Measurements from ENCODE around the gene FAP. TPM values are rescaled to one million over a fixed set of nuclear protein-coding genes. Genes with fewer than 3 reads are reported as not detected.

Gene FAP
- total RNA-seq, 1 experiment from 2014 or later = not detected

- H3K27me3 ChIP-seq (ENCODE audit: low read length) = no peaks in the 10 kb centered on the region
- no peak overlapping the region for H2AFZ ChIP-seq (ENCODE audit: low read length)
- DNase-seq = no peak
- no peak overlapping the region for H3K4me2 ChIP-seq (ENCODE audit: low read length)
- H3K9me3 ChIP-seq (ENCODE audit: low read length) = no peaks in the 10 kb centered on the region
- TF ChIP-seq EZH2phosphoT487 (IDR thresholded peaks at IDR 0.05; ENCODE audit: borderline replicate concordance, low read length) (no peak), CTCF (conservative IDR thresholded peaks at IDR 0.05; ENCODE audit: low read depth, low read length) (no peak), EZH2 (IDR thresholded peaks at IDR 0.05; ENCODE audit: low read length, unreplicated experiment) (no peak)
- BruUV-seq (replicated peaks) = no TSS peak
- H4K20me1 ChIP-seq (ENCODE audit: low read length) = no peaks in the 10 kb centered on the region
- no peak for ATAC-seq
- no peaks in the 10 kb centered on the region for H3K9me2 ChIP-seq (replicated peaks; ENCODE audit: low read length)
- H3F3A ChIP-seq (ENCODE audit: low read length, unreplicated experiment) = no peaks in the 10 kb centered on the region
- CTCF ChIA-PET = no interaction called here
- POLR2A ChIA-PET (ENCODE audit: unreplicated experiment) = no interaction called here
- peaks cover 13% of the 10 kb centered on the region for H3K4me1 ChIP-seq (ENCODE audit: insufficient read depth, low read length)
- no peak overlapping the region for H3K4me3 ChIP-seq (ENCODE audit: low read length)
- intact Hi-C loops (cut with micrococcal nuclease) = no loop called here
- H3K36me3 ChIP-seq (ENCODE audit: low read depth, low read length) = no peaks in the 10 kb centered on the region
- H3K27ac ChIP-seq (ENCODE audit: low read length) = no peak overlapping the region
- no peaks in the 10 kb centered on the region for H3K79me2 ChIP-seq (ENCODE audit: low read length)
- no peak overlapping the region for H3K9ac ChIP-seq (ENCODE audit: low read length)
These were observed 93.3 kb downstream of the FAP start for GRCh38 chr2:162149940-162150339.

- Histone ChIP-seq H3K4me2 (ENCODE audit: low read length) (no peak overlapping the region), H3K79me2 (ENCODE audit: low read length) (no peaks in the 10 kb centered on the region), H4K20me1 (ENCODE audit: low read length) (no peaks in the 10 kb centered on the region), H3K36me3 (ENCODE audit: low read depth, low read length) (no peaks in the 10 kb centered on the region), H3K27me3 (ENCODE audit: low read length) (no peaks in the 10 kb centered on the region), H2AFZ (ENCODE audit: low read length) (no peak overlapping the region), H3K9ac (ENCODE audit: low read length) (no peak overlapping the region), H3K27ac (ENCODE audit: low read length) (no peak overlapping the region), H3K9me2 (replicated peaks; ENCODE audit: low read length) (no peaks in the 10 kb centered on the region), H3F3A (ENCODE audit: low read length, unreplicated experiment) (no peaks in the 10 kb centered on the region), H3K9me3 (ENCODE audit: low read length) (no peaks in the 10 kb centered on the region), H3K4me1 (ENCODE audit: insufficient read depth, low read length) (peaks cover 13% of the 10 kb centered on the region), H3K4me3 (ENCODE audit: low read length) (no peak overlapping the region)
- TF ChIP-seq EZH2phosphoT487 (IDR thresholded peaks at IDR 0.05; ENCODE audit: borderline replicate concordance, low read length) (no peak), CTCF (conservative IDR thresholded peaks at IDR 0.05; ENCODE audit: low read depth, low read length) (no peak), EZH2 (IDR thresholded peaks at IDR 0.05; ENCODE audit: low read length, unreplicated experiment) (no peak)
- DNase-seq (no peak), ATAC-seq (no peak)
- POLR2A ChIA-PET (ENCODE audit: unreplicated experiment) = no interaction called here
- BruUV-seq (replicated peaks) = no TSS peak
- CTCF ChIA-PET = no interaction called here
- intact Hi-C loops (cut with micrococcal nuclease) = no loop called here
These were observed 93.8 kb downstream of the FAP start for GRCh38 chr2:162149466-162149865.

GRCh38 chr2:162148956-162149355 lies 94.3 kb downstream of the FAP start:
- Histone ChIP-seq H3K36me3 (ENCODE audit: low read depth, low read length) (no peaks in the 10 kb centered on the region), H3K79me2 (ENCODE audit: low read length) (no peaks in the 10 kb centered on the region), H3K4me2 (ENCODE audit: low read length) (no peak overlapping the region), H3K27ac (ENCODE audit: low read length) (no peak overlapping the region), H3K4me1 (ENCODE audit: insufficient read depth, low read length) (peaks cover 13% of the 10 kb centered on the region), H3K27me3 (ENCODE audit: low read length) (no peaks in the 10 kb centered on the region), H2AFZ (ENCODE audit: low read length) (no peak overlapping the region), H3K9me3 (ENCODE audit: low read length) (no peaks in the 10 kb centered on the region), H3K9ac (ENCODE audit: low read length) (no peak overlapping the region), H3F3A (ENCODE audit: low read length, unreplicated experiment) (no peaks in the 10 kb centered on the region), H3K9me2 (replicated peaks; ENCODE audit: low read length) (no peaks in the 10 kb centered on the region), H3K4me3 (ENCODE audit: low read length) (no peak overlapping the region), H4K20me1 (ENCODE audit: low read length) (no peaks in the 10 kb centered on the region)
- POLR2A ChIA-PET (ENCODE audit: unreplicated experiment) = no interaction called here
- intact Hi-C loops (cut with micrococcal nuclease) = no loop called here
- CTCF ChIA-PET = no interaction called here
- no TSS peak for BruUV-seq (replicated peaks)
- no peak for TF ChIP-seq CTCF (conservative IDR thresholded peaks at IDR 0.05; ENCODE audit: low read depth, low read length)
- TF ChIP-seq EZH2phosphoT487 (IDR thresholded peaks at IDR 0.05; ENCODE audit: borderline replicate concordance, low read length) = no peak
- no peak for TF ChIP-seq EZH2 (IDR thresholded peaks at IDR 0.05; ENCODE audit: low read length, unreplicated experiment)
- ATAC-seq (no peak), DNase-seq (no peak)
